Hepatocyte (in vitro differentiated cells): ENCODE data around the gene RAB28. TPM values are rescaled to one million over a fixed set of nuclear protein-coding genes. Genes with fewer than 3 reads are reported as not detected.

Experiments
- DNase-seq: peaks from one replicate; pipeline ENCODE4 v3.0.0-alpha.2; 2016; ENCODE audit warnings: low spot score
- H2AFZ ChIP-seq: fragments of 200-600 bp; sonication (generic); 2 replicates; pipeline ENCODE4 v1.6.0; 2016; ENCODE audit warnings: antibody characterized with exemption, mild to moderate bottlenecking
- H3K27ac ChIP-seq: fragments of 200-600 bp; sonication (generic); 2 replicates; pipeline ENCODE4 v1.5.1; 2016; ENCODE audit warnings: mild to moderate bottlenecking
- H3K27me3 ChIP-seq: fragments of 200-600 bp; sonication (generic); 2 replicates; pipeline ENCODE4 v1.6.1; 2016
- H3K36me3 ChIP-seq: fragments of 200-600 bp; sonication (generic); replicated peaks from 2 replicates; pipeline ENCODE4 v1.5.1; 2016; ENCODE audit warnings: low read depth; ENCODE audit not compliant: insufficient read depth
- H3K4me1 ChIP-seq: fragments of 200-600 bp; sonication (generic); 2 replicates; pipeline ENCODE4 v1.5.1; 2016; ENCODE audit warnings: mild to moderate bottlenecking, moderate library complexity; ENCODE audit not compliant: insufficient read depth
- H3K4me2 ChIP-seq: fragments of 200-600 bp; sonication (generic); 2 replicates; pipeline ENCODE4 v1.6.0; 2016
- H3K4me3 ChIP-seq: fragments of 200-600 bp; sonication (generic); 2 replicates; pipeline ENCODE4 v1.5.1; 2016; ENCODE audit warnings: mild to moderate bottlenecking
- H3K79me2 ChIP-seq: fragments of 200-600 bp; sonication (generic); 2 replicates; pipeline ENCODE4 v1.6.0; 2017; ENCODE audit warnings: mild to moderate bottlenecking
- H3K9me2 ChIP-seq: fragments of 200-600 bp; sonication (generic); replicated peaks from 2 replicates; pipeline ENCODE4 v1.6.0; 2017; ENCODE audit warnings: mild to moderate bottlenecking; ENCODE audit not compliant: insufficient read depth
- H3K9me3 ChIP-seq: fragments of 200-600 bp; sonication (generic); 2 replicates; pipeline ENCODE4 v1.5.1; 2016; ENCODE audit warnings: low read depth, mild to moderate bottlenecking
- H4K20me1 ChIP-seq: fragments of 200-600 bp; sonication (generic); 2 replicates; pipeline ENCODE4 v1.6.0; 2016; ENCODE audit warnings: mild to moderate bottlenecking; ENCODE audit not compliant: insufficient read depth, poor library complexity, severe bottlenecking
- CTCF ChIP-seq: fragments of 200-600 bp; sonication (generic); IDR thresholded peaks from 2 replicates; pipeline ENCODE4 v1.5.1; 2016; ENCODE audit warnings: antibody characterized with exemption, mild to moderate bottlenecking; ENCODE audit not compliant: poor library complexity
- EZH2 ChIP-seq: fragments of 200-600 bp; sonication (generic); IDR thresholded peaks from 2 replicates; pipeline ENCODE4 v1.6.1; 2016; ENCODE audit warnings: antibody characterized with exemption, mild to moderate bottlenecking, borderline replicate concordance
- EZH2phosphoT487 ChIP-seq: fragments of 200-600 bp; sonication (generic); IDR thresholded peaks from one replicate; pipeline ENCODE4 v1.6.1; 2018; ENCODE audit warnings: antibody characterized with exemption, mild to moderate bottlenecking, low read depth, moderate library complexity; ENCODE audit not compliant: unreplicated experiment, severe bottlenecking
- WGBS: methylation state at CpG from one replicate; pipeline ENCODE4 v1.1.6; 2016; ENCODE audit warnings: low lambda C conversion rate; ENCODE audit errors: missing lambda C conversion rate; 5-methylcytosine and 5-hydroxymethylcytosine counted together
- polyA plus RNA-seq: library from polyadenylated mRNA; unstranded; fragments of >200 nt; fragmentation: Nextera tagmentation; extraction: Ambion mirVana; gene quantifications from 2 replicates; pipeline ENCODE4 v1.2.1, GENCODE V29; 2016
- total RNA-seq: library from RNA; depleted of rRNA; stranded (reverse); fragments of >200 nt; gene quantifications from 2 replicates; pipeline ENCODE4 v1.2.3, GENCODE V29; 2014

Gene RAB28
- total and polyA plus RNA-seq, 2 experiments from 2014 or later = 14.5 to 26.1 TPM

DNA sequence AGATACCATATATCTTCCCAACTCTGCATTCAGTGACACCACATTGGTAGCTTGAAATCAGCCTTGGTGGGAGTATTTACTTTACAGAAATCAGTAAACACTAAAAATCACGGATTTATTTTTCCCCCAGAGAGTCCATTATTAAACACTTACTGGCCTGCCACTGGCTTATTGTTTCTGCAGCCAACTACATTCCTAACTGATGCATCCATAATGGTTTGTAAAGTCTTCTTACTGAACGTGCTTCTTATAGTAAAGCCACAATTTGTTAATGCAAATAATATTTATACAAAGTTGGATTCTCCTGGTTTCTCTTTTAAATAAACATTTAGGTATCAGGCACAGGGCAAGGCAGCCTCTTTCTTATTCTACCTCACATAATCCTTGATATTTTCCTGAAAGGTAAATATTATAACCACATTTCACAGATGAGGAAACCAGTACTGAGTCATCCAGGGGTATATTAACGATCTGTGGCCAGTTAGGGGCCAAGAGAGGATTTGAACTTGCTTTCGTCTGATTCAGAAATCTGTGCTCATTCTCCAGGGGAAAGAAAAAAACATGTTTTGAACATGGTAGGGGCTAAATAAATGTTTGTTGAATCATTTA is 136.5 kb downstream of the RAB28 start:
- no peak for TF ChIP-seq EZH2phosphoT487
- no peak for TF ChIP-seq EZH2
- TF ChIP-seq CTCF = no peak
- H3K79me2 ChIP-seq = no peaks in the 10 kb centered on the region
- H3K4me3 ChIP-seq = no peak overlapping the region
- no peaks in the 10 kb centered on the region for H3K9me3 ChIP-seq
- no peak overlapping the region for H3K27ac ChIP-seq
- no peak overlapping the region for H2AFZ ChIP-seq
- WGBS = 83% methylated on average over 4 of the region's 4 CpGs
- no peaks in the 10 kb centered on the region for H3K4me1 ChIP-seq
- no peak overlapping the region for H3K4me2 ChIP-seq
- no peak for DNase-seq
- H3K36me3 ChIP-seq = no peaks in the 10 kb centered on the region
- H3K27me3 ChIP-seq = no peaks in the 10 kb centered on the region
- no peaks in the 10 kb centered on the region for H4K20me1 ChIP-seq
- H3K9me2 ChIP-seq = no peaks in the 10 kb centered on the region

- no peak overlapping the region for H3K27ac ChIP-seq
- no peak overlapping the region for H3K4me2 ChIP-seq
- H3K4me1 ChIP-seq = no peaks in the 10 kb centered on the region
- H3K9me2 ChIP-seq = no peaks in the 10 kb centered on the region
- no peaks in the 10 kb centered on the region for H3K36me3 ChIP-seq
- 87% methylated on average over 2 of the region's 2 CpGs for WGBS
- H3K79me2 ChIP-seq = no peaks in the 10 kb centered on the region
- DNase-seq = no peak
- H2AFZ ChIP-seq = no peak overlapping the region
- no peaks in the 10 kb centered on the region for H3K27me3 ChIP-seq
- TF ChIP-seq EZH2phosphoT487 = no peak
- no peak for TF ChIP-seq EZH2
- TF ChIP-seq CTCF = no peak
- no peaks in the 10 kb centered on the region for H3K9me3 ChIP-seq
- no peaks in the 10 kb centered on the region for H4K20me1 ChIP-seq
- H3K4me3 ChIP-seq = no peak overlapping the region
Measured at GRCh38 chr4:13344216-13344615, 139.9 kb downstream of the RAB28 start.

- no peaks in the 10 kb centered on the region for H3K79me2 ChIP-seq
- H3K9me2 ChIP-seq = no peaks in the 10 kb centered on the region
- no peaks in the 10 kb centered on the region for H3K4me1 ChIP-seq
- no peak for DNase-seq
- no peak for TF ChIP-seq EZH2
- no peak for TF ChIP-seq CTCF
- no peak for TF ChIP-seq EZH2phosphoT487
- H3K9me3 ChIP-seq = no peaks in the 10 kb centered on the region
- no peaks in the 10 kb centered on the region for H3K27me3 ChIP-seq
- H3K4me2 ChIP-seq = no peak overlapping the region
- no peak overlapping the region for H3K4me3 ChIP-seq
- H4K20me1 ChIP-seq = no peaks in the 10 kb centered on the region
- no peak overlapping the region for H2AFZ ChIP-seq
- H3K36me3 ChIP-seq = no peaks in the 10 kb centered on the region
- no peak overlapping the region for H3K27ac ChIP-seq
Measured at GRCh38 chr4:13340672-13341071, 143.5 kb downstream of the RAB28 start.

GRCh38 chr4:13331827-13332226 is 152.3 kb downstream of the RAB28 start:
- Histone ChIP-seq H4K20me1 (no peaks in the 10 kb centered on the region), H3K4me1 (no peaks in the 10 kb centered on the region), H3K4me3 (no peak overlapping the region), H2AFZ (no peak overlapping the region), H3K9me2 (no peaks in the 10 kb centered on the region), H3K27ac (no peak overlapping the region), H3K4me2 (no peak overlapping the region), H3K27me3 (no peaks in the 10 kb centered on the region), H3K9me3 (no peaks in the 10 kb centered on the region), H3K79me2 (no peaks in the 10 kb centered on the region), H3K36me3 (no peaks in the 10 kb centered on the region)
- WGBS = 79% methylated on average over 4 of the region's 4 CpGs
- DNase-seq = no peak
- no peak for TF ChIP-seq CTCF
- no peak for TF ChIP-seq EZH2
- no peak for TF ChIP-seq EZH2phosphoT487
